IPS-18c (cell line): ENCODE results near the gene PLXNA4.
"Not testable (repeated sequence)": the region's sequence is repeated elsewhere in the genome, so short reads cannot be mapped to it uniquely, and the experiment has no call there.

ENCODE experiments used
- H3K4me3 ChIP-seq: 2 replicates; pipeline ENCODE4 v1.7.0; 2013; ENCODE audit warnings: low read depth, mild to moderate bottlenecking, low read length, moderate library complexity; ENCODE audit not compliant: insufficient read depth
- H3K9me3 ChIP-seq: one replicate; pipeline ENCODE4 v1.6.1; 2013; ENCODE audit warnings: mild to moderate bottlenecking, low read length, moderate library complexity; ENCODE audit not compliant: control insufficient read depth, insufficient read depth

PLXNA4 gene

GRCh38 chr7:132406039-132406438 lies 170.2 kb downstream of the PLXNA4 start:
- H3K9me3 ChIP-seq = no peaks in the 10 kb centered on the region

GRCh38 chr7:132404261-132404660 lies 172.0 kb downstream of the PLXNA4 start:
- H3K9me3 ChIP-seq = no peaks in the 10 kb centered on the region
- H3K4me3 ChIP-seq = no peak overlapping the region

More at GRCh38 chr7:132406039-132406438, 170.2 kb downstream of the PLXNA4 start:
- no peak overlapping the region for H3K4me3 ChIP-seq

- no peak overlapping the region for H3K4me3 ChIP-seq
- H3K9me3 ChIP-seq = no peaks in the 10 kb centered on the region
Measured at GRCh38 chr7:132403465-132404110, 172.7 kb downstream of the PLXNA4 start.

- Histone ChIP-seq H3K4me3 (no peak overlapping the region), H3K9me3 (no peaks in the 10 kb centered on the region)
Measured at GRCh38 chr7:132402751-132403245, 173.5 kb downstream of the PLXNA4 start.

GRCh38 chr7:132402096-132402495 lies 174.2 kb downstream of the PLXNA4 start:
- H3K4me3 ChIP-seq = no peak overlapping the region
- no peaks in the 10 kb centered on the region for H3K9me3 ChIP-seq

- Histone ChIP-seq H3K9me3 (no peaks in the 10 kb centered on the region), H3K4me3 (no peak overlapping the region)
Measured at GRCh38 chr7:132400561-132401142, 175.6 kb downstream of the PLXNA4 start.

- Histone ChIP-seq H3K9me3 (no peaks in the 10 kb centered on the region), H3K4me3 (no peak overlapping the region)
Measured at GRCh38 chr7:132399367-132399766, 176.9 kb downstream of the PLXNA4 start.

GRCh38 chr7:132398253-132398925 lies 177.9 kb downstream of the PLXNA4 start:
- no peak overlapping the region for H3K4me3 ChIP-seq
- no peaks in the 10 kb centered on the region for H3K9me3 ChIP-seq

- Histone ChIP-seq H3K4me3 (no peak overlapping the region), H3K9me3 (no peaks in the 10 kb centered on the region)
Measured at GRCh38 chr7:132397070-132397469, 179.2 kb downstream of the PLXNA4 start.

GRCh38 chr7:132395361-132395760 lies 180.9 kb downstream of the PLXNA4 start:
- Histone ChIP-seq H3K9me3 (no peaks in the 10 kb centered on the region), H3K4me3 (no peak overlapping the region)

- Histone ChIP-seq H3K9me3 (no peaks in the 10 kb centered on the region), H3K4me3 (no peak overlapping the region)
Measured at GRCh38 chr7:132394283-132395198, 181.7 kb downstream of the PLXNA4 start.

- Histone ChIP-seq H3K9me3 (no peaks in the 10 kb centered on the region), H3K4me3 (no peak overlapping the region)
Measured at GRCh38 chr7:132393789-132394261, 182.4 kb downstream of the PLXNA4 start.

- H3K4me3 ChIP-seq = no peak overlapping the region
Measured at GRCh38 chr7:132392713-132393112, 183.6 kb downstream of the PLXNA4 start.

GRCh38 chr7:132390705-132391104 lies 185.6 kb downstream of the PLXNA4 start:
- no peaks in the 10 kb centered on the region for H3K9me3 ChIP-seq
- no peak overlapping the region for H3K4me3 ChIP-seq

More at GRCh38 chr7:132392713-132393112, 183.6 kb downstream of the PLXNA4 start:
- H3K9me3 ChIP-seq = no peaks in the 10 kb centered on the region

- H3K4me3 ChIP-seq, H3K9me3 ChIP-seq: not testable (repeated sequence)
Measured at GRCh38 chr7:132390049-132390448, 186.2 kb downstream of the PLXNA4 start.

- H3K9me3 ChIP-seq = no peaks in the 10 kb centered on the region
- no peak overlapping the region for H3K4me3 ChIP-seq
Measured at GRCh38 chr7:132388688-132389087, 187.6 kb downstream of the PLXNA4 start.

- Histone ChIP-seq H3K4me3 (no peak overlapping the region), H3K9me3 (no peaks in the 10 kb centered on the region)
Measured at GRCh38 chr7:132387596-132387995, 188.7 kb downstream of the PLXNA4 start.
